Fibroblast of pulmonary artery (primary cell): ENCODE data around the gene ESYT3.

Source experiments
- DNase-seq: peaks from one replicate; pipeline ENCODE4 v3.0.0-alpha.2; 2010; ENCODE audit warnings: low read depth
- H3K4me3 ChIP-seq: replicated peaks from 2 replicates; pipeline ENCODE4 v1.5.1; 2011; ENCODE audit warnings: low read depth, mild to moderate bottlenecking, control low read depth, low read length, moderate library complexity
- TF ChIP-seq, protein P1 (sequence below): IDR thresholded peaks from 2 replicates; pipeline ENCODE4 v1.5.1; 2011; ENCODE audit warnings: mild to moderate bottlenecking, control low read depth, low read length, inconsistent platforms; ENCODE audit errors: missing control alignments

Gene ESYT3

DNA sequence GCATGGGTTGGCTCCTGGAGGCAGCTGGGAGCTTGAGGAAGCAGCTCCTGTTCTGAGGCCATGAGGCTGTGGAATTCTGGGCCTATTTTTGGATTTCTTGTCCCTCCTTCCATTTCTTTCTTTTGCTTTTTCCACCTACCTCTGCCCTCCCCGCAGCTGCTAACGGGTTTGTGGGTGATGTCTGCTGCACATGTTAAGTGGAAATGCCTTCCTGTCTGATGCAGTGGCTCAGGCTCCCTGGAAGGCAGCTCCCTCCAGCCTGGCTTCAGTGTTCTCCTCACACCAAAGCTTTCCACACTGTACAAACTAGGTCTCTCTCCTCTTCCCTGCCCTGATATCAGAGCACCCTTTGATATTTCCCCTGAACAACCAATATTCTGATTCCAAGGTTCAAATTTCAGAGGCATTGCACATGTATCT, 33.8 kb upstream of the ESYT3 start:
- DNase-seq: no peak
- TF ChIP-seq, protein P1, sequence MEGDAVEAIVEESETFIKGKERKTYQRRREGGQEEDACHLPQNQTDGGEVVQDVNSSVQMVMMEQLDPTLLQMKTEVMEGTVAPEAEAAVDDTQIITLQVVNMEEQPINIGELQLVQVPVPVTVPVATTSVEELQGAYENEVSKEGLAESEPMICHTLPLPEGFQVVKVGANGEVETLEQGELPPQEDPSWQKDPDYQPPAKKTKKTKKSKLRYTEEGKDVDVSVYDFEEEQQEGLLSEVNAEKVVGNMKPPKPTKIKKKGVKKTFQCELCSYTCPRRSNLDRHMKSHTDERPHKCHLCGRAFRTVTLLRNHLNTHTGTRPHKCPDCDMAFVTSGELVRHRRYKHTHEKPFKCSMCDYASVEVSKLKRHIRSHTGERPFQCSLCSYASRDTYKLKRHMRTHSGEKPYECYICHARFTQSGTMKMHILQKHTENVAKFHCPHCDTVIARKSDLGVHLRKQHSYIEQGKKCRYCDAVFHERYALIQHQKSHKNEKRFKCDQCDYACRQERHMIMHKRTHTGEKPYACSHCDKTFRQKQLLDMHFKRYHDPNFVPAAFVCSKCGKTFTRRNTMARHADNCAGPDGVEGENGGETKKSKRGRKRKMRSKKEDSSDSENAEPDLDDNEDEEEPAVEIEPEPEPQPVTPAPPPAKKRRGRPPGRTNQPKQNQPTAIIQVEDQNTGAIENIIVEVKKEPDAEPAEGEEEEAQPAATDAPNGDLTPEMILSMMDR: no peak
- H3K4me3 ChIP-seq: no peak overlapping the region

DNA sequence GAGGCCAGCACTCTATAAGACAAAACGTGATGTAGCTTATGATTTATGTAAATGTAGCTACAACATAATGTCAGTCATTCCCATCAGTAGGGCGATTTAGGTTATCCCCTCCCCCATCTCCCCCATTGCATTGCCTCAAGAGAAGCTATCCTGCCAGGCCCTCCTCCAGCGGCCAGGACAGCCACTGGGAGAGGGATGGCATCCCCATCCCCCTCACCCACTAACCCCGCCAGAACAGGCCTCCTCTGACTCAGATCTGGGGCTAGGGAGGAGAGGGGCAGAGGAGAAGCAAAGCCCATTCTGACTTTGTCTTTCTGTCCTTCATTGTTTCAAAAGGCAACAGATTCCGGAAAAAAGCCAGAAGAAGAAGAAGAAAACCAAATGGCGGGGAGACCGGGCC, 32.6 kb upstream of the ESYT3 start:
- H3K4me3 ChIP-seq: no peak overlapping the region
- DNase-seq: no peak
- TF ChIP-seq, protein P1: no peak

DNA sequence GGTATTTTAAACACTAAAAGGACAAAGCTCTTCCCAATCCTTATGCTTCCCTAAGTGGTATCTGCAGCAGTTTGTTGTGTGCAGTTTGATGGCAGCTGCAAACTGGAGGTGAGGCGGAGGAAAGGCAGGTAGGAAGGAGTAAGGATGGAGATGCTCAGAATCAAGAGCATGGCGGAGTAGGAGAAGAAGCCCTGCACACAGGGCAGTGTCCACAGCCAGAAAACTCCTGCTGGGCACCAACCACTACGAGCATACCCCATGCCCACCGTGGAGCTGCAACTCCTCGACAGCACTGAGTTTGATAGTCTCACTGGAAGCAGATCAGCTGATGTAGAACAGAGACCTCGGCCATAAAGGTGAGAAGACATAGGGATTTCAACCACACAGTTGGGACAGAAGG, 30.3 kb upstream of the ESYT3 start:
- H3K4me3 ChIP-seq: no peak overlapping the region
- TF ChIP-seq, protein P1: no peak
- no peak for DNase-seq

GRCh38 chr3:138405001-138405400, 29.4 kb upstream of the ESYT3 start:
- H3K4me3 ChIP-seq: no peak overlapping the region
- TF ChIP-seq, protein P1: no peak
- no peak for DNase-seq

DNA sequence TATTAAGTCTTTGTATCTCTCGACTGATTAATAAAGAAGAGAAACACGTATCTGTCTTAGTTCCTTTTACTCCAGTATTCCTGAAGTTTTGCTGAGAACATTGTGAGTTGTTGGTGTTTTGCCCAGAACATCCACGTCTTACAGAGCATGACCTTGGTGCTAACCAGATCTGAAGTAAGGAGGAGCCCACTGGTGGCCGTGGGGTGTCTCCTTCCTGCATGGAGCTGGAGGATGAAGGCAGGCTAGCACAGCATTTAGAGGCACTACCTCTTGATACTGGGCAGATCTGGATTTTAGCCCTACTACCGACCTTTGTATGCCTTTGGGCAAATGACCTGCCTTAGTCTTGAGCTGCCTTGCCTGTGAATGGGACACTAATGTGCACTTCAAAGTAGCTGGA, 28.9 kb upstream of the ESYT3 start:
- DNase-seq: no peak
- TF ChIP-seq, protein P1: no peak
- H3K4me3 ChIP-seq: no peak overlapping the region

DNA sequence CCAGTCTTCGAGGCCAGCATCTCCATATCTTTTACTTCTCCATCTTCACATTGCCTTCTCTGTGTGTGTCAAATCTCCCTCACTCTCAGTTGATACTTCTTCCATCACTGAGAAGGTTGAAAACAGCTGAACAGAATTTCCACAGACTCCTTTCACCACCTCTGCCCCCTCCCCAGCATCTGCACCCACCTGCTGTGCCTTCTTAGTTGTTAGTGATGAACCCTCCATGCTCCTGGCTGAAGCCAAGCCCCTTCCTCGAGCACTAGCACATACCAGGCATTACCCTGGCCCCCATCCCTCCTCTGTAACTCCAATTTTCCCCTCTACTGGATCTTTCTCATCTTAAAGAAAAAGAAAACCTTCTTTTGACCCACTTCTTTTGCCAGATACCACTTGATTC, 27.8 kb upstream of the ESYT3 start:
- DNase-seq: no peak
- H3K4me3 ChIP-seq: no peak overlapping the region
- TF ChIP-seq, protein P1: no peak

DNA sequence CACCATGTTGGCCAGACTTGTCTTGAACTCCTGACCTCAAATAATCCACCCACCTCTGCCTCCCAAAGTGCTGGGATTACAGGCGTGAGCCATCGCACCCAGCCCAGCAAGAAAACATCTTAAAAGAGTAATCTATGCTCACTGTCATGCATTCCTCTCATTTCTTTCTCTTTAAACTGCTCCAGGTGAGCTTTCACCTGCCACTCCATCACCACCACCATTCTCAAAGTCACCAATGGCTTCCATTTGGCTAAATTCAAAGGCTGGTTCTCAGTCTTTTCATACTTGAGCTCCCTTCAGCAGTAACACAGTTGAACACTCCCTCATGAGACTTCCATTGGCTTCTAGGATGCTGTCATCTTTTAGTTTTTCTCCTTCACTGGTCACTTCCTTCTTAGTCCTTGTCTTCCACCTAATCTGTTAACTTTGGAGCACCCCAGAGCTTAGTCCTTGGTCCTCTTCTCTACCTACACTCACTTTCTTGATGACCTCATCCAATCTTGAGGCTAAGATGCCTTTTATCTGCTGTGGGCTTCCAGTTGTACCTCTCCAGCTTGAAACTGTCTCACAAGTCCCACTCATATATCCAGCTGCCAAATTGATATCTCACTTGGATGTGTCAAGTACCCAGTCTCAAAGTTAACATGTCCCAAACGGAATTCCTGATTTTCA, 27.0 kb upstream of the ESYT3 start:
- TF ChIP-seq, protein P1: no peak
- H3K4me3 ChIP-seq: no peak overlapping the region
- no peak for DNase-seq
